Measurements from ENCODE around the gene LIF. TPM values are rescaled to one million over a fixed set of nuclear protein-coding genes. Genes with fewer than 3 reads are reported as not detected.
"Not testable (repeated sequence)": the region's sequence is repeated elsewhere in the genome, so short reads cannot be mapped to it uniquely, and the experiment has no call there.

LIF gene
- total RNA-seq, 1 experiment from 2014 or later, result 36.5 TPM

GRCh38 chr22:30248484-30248883 lies 1.9 kb upstream of the LIF start:
- in situ Hi-C loops (cut with HindIII; ENCODE audit: low sequenced_read_pairs), result no loop called here
- no peak for DNase-seq (ENCODE audit: low spot score)

DNA sequence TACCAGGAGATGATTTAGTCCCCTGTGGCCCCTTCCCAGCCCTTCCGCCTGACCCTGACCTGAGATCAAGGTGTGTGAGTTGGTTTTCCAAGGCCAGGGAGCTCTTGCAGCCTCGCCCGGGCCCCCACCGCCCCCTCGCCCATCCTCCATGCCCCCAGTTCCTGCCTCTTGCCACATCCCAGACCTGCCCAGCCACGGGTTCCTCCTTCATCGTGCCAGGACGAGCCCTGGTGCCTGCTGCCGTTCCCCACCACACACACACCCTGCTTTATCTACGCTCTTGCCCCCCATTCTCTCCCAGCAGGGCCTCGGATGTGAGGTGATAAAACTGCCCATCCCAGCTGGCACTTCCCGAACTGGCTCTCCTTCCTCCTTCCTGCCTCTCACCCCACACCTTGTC lies 1.4 kb upstream of the LIF start:
- in situ Hi-C loops (cut with HindIII; ENCODE audit: low sequenced_read_pairs), result no loop called here

DNA sequence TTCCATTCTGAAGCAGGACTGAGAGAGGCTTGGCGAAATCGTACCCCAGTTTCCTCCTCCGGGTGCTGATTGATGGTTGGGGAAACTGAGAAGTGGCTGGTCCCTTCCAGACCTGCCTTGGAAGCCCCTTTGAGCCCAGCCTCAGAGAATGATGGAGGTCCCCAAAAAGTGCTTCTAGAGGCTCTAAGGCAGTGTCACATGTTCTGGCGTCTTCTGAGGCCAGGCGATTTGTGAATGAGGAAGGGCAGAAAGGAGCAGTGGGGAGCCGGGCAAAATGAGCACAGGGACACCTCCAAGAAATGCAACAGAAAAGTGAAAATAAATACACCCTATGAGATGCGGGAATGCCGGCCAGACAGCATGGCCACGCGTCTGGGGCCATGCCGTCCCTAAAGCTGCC lies 1.0 kb upstream of the LIF start:
- DNase-seq (ENCODE audit: low spot score), result no peak
- in situ Hi-C loops (cut with HindIII; ENCODE audit: low sequenced_read_pairs), result no loop called here

More for the DNA sequence above, 1.4 kb upstream of the LIF start:
- no peak for DNase-seq (ENCODE audit: low spot score)

DNA sequence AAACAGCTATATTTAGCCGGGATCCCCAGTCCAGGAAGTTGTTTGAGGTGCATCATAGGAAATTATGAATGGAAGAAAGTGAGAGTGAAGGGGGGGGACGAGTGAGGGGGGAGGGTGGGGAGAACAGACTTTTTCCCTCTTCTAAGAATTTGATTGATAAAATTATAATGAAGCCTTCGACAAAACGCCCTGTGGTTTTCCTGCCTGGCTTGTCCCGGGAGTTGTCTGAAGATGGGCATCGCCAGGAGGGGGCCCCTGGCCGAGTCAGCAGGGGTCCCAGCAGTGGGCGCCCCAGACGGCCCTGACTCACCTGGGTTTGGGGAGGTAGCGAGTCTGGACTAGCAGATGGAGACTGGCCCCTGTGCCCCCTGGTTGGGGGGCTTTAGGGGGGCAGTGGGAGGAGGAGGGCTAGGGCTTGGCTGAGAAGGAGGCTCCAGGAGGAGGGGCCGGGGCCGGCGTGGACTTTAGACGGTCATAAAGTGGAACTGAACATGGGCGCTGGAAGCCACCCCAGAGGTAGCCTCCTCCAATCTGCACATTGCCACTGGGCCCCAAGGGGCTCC lies 336 bp upstream of the LIF start:
- in situ Hi-C loops (cut with HindIII; ENCODE audit: low sequenced_read_pairs), result no loop called here
- no peak for DNase-seq (ENCODE audit: low spot score)

- in situ Hi-C loops (cut with HindIII; ENCODE audit: low sequenced_read_pairs), result no loop called here
- no peak for DNase-seq (ENCODE audit: low spot score)
These were observed 1.2 kb downstream of the LIF start for GRCh38 chr22:30245181-30245984.

GRCh38 chr22:30244641-30245040 lies 1.9 kb downstream of the LIF start:
- DNase-seq (ENCODE audit: low spot score), result no peak
- in situ Hi-C loops (cut with HindIII; ENCODE audit: low sequenced_read_pairs), result no loop called here

DNA sequence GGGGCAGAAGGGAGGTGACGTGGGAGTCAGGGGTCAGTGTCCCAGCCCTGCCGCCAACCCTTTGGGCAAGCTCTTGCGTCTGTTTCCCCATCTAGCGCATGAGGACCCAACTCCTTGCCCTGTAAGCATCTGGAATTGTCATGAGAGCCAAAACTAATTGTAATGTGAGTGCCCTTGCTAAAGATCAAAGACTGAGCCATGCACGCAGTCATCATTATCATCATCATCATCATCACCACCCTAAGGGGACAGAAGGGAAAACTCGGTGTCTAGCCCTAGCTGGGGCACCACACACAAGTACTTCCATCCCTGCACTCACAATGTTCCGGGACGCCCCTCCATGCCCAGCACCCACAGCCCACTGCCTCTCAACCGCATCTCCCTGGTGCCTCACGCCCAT lies 2.5 kb downstream of the LIF start:
- no peak for DNase-seq (ENCODE audit: low spot score)
- in situ Hi-C loops (cut with HindIII; ENCODE audit: low sequenced_read_pairs), result no loop called here

DNA sequence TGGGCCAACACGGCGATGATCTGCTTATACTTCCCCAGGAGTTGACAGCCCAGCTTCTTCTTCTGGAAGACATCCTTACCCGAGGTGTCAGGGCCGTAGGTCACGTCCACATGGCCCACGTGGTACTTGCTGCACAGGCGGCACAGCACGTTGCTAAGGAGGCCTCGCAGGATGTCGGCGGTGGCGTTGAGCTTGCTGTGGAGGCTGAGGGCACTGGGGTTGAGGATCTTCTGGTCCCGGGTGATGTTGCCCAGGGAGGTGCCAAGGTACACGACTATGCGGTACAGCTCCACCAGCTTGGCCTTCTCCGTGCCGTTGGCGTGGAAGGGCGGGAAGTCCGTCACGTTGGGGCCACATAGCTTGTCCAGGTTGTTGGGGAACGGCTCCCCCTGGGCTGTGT lies 2.9 kb downstream of the LIF start:
- DNase-seq (ENCODE audit: low spot score), result no peak
- in situ Hi-C loops (cut with HindIII; ENCODE audit: low sequenced_read_pairs), result no loop called here

GRCh38 chr22:30241576-30242371 lies 4.8 kb downstream of the LIF start:
- in situ Hi-C loops (cut with HindIII; ENCODE audit: low sequenced_read_pairs), result no loop called here
- no peak for DNase-seq (ENCODE audit: low spot score)

- DNase-seq (ENCODE audit: low spot score), result no peak
- in situ Hi-C loops (cut with HindIII; ENCODE audit: low sequenced_read_pairs), result no loop called here
These were observed 5.8 kb downstream of the LIF start for GRCh38 chr22:30240541-30241417.

- DNase-seq (ENCODE audit: low spot score), result no peak
- in situ Hi-C loops (cut with HindIII; ENCODE audit: low sequenced_read_pairs), result no loop called here
These were observed 6.8 kb downstream of the LIF start for GRCh38 chr22:30239488-30240405.

DNA sequence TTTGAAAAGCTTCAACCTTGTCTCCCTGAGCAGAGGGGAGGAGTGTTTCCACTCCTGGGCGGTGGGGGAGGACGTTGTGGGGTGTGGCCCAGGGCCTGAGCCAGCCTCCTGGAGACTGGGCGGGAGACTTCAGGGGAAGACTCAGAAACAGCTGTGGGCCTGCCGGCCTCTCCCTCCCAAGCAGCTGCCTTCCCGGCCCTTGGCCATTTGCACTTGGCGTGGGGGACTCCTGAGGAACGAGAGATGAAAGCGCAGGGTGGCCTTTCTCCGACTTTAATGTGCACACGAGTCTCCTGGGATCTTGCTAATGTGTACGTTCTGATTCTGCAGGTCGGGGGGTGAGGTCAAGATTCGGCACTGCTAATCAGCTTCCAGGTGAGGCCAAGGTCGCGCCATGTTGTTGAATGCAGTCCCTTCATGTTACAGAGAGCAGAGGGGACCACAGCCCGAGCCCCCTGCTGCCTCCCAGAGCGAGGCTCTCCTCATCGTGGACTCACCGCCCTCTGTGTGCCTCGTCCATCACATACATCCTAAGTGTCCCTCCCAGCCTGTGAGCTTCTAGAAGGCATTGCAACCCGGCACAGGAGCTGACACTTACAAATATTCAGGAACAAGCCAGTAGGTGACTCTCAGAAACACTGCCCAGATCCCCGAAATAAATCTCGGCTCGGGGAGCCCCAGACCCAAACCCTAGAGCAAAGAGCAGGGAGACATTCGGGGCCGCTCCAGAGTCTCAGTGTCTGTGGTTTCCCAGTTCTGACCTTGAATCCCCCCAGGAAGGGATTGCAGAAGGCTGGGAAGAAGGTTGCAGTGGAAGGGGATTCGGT lies 7.7 kb downstream of the LIF start:
- DNase-seq (ENCODE audit: low spot score), result peak; percentile 52
- in situ Hi-C loops (cut with HindIII; ENCODE audit: low sequenced_read_pairs), result no loop called here

DNA sequence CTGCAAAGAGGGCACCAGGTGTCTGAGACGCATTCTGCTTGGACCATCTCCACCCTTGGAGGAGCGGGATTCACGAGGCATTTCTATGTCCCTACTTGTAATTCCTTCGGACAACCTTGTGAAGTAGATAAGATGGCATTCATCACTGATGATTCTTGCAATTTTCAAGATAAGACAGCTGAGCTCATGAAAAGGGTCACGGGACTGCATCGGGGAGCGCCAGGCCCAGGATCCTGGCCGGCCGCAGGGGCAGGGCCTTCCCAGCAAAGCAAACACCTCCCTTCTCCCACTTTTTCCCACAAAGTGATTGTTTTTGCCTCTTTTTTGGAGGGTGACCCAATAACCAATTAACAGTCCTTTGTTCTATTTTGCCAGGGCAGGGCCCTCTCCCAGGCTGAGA lies 8.4 kb downstream of the LIF start:
- DNase-seq (ENCODE audit: low spot score), result no peak
- in situ Hi-C loops (cut with HindIII; ENCODE audit: low sequenced_read_pairs), result no loop called here

- no peak for DNase-seq (ENCODE audit: low spot score)
- in situ Hi-C loops (cut with HindIII; ENCODE audit: low sequenced_read_pairs), result no loop called here
These were observed 9.7 kb downstream of the LIF start for GRCh38 chr22:30236875-30237274.

GRCh38 chr22:30235687-30236170 lies 10.8 kb downstream of the LIF start:
- in situ Hi-C loops (cut with HindIII; ENCODE audit: low sequenced_read_pairs), result no loop called here
- DNase-seq (ENCODE audit: low spot score), result peak; percentile 81

- DNase-seq (ENCODE audit: low spot score), result peak; percentile 82
- in situ Hi-C loops (cut with HindIII; ENCODE audit: low sequenced_read_pairs), result no loop called here
These were observed 11.6 kb downstream of the LIF start for GRCh38 chr22:30234786-30235470.

- in situ Hi-C loops (cut with HindIII; ENCODE audit: low sequenced_read_pairs); DNase-seq (ENCODE audit: low spot score): not testable (repeated sequence)
These were observed 12.2 kb downstream of the LIF start for GRCh38 chr22:30234325-30234724.
